HCT116 (cell line): ENCODE data around the gene COPG2. TPM values are rescaled to one million over a fixed set of nuclear protein-coding genes. Genes with fewer than 3 reads are reported as not detected.

ENCODE experiments used
- ATAC-seq: fragments of 200-7000 bp; cut with Tn5 transposase; 2 replicates; pipeline ENCODE4 v1.9.1; 2020; ENCODE audit warnings: mild to moderate bottlenecking, moderate library complexity
- BruUV-seq: library from RNA; stranded (reverse); fragments of 400-500 nt; replicated peaks from 2 replicates; lab custom pipeline; 2021; lab: Mats Ljungman, UMichigan
- CTCF ChIA-PET: fragments of 300-600 bp; sonication (Branson Sonifier 250); formaldehyde crosslinking; loops from one replicate; lab custom pipeline; 2021; ENCODE audit warnings: antibody characterized with exemption; lab: Charles Lee
- POLR2A ChIA-PET: fragments of 300-600, 350-600 bp; sonication (Branson Sonifier 250); formaldehyde crosslinking; loops from one replicate; lab custom pipeline; 2021; ENCODE audit warnings: antibody characterized with exemption; lab: Charles Lee
- RAD21 ChIA-PET, 2 experiments: fragments of 300-600 bp; sonication (Branson Sonifier 250); formaldehyde crosslinking; loops; one replicate each; lab custom pipeline; 2023; ENCODE audit warnings: low total read pairs in 2 of 2; ENCODE audit not compliant: uncharacterized antibody in 2 of 2, unreplicated experiment in 2 of 2, low non-redundant PET in 1 of 2; lab: Charles Lee
- DNase-seq: peaks from one replicate; pipeline ENCODE4 v3.0.0-alpha.2; 2010; ENCODE audit warnings: low read depth, low spot score
- H2AFZ ChIP-seq: fragments of 200-600 bp; shearing (Covaris generic), sonication (generic); 2 replicates; pipeline ENCODE4 v1.6.1; 2017; ENCODE audit warnings: low read depth, mixed run types, mixed read lengths, antibody characterized with exemption, low read length; ENCODE audit not compliant: poor library complexity, severe bottlenecking
- H3K27ac ChIP-seq: 2 replicates; pipeline ENCODE4 v1.5.1; 2012; ENCODE audit warnings: low read depth, low read length
- H3K27me3 ChIP-seq: fragments of 200-600 bp; sonication (generic); 2 replicates; pipeline ENCODE4 v1.6.1; 2016; ENCODE audit warnings: mixed run types, low read length, mixed read lengths; ENCODE audit not compliant: insufficient read depth
- H3K36me3 ChIP-seq, 2 experiments: fragments of 200-500 bp in 1 of 2; fragments of 200-600 bp in 1 of 2; sonication (Bioruptor generic) in 1 of 2; sonication (generic) in 1 of 2; 2 replicates each; pipeline versions ENCODE4 v1.5.1 to v1.6.1; 2014 to 2016; ENCODE audit warnings: low read length in 2 of 2, inconsistent platforms in 1 of 2, mixed read lengths in 1 of 2, mixed run types in 1 of 2; ENCODE audit not compliant: insufficient read depth in 2 of 2, control insufficient read depth in 1 of 2
- H3K4me1 ChIP-seq, 2 experiments: fragments of 200-600 bp in 1 of 2; sonication (generic) in 1 of 2; 2 replicates each; pipeline versions ENCODE4 v1.5.1 to v1.6.1; 2012 to 2017; ENCODE audit warnings: low read length in 2 of 2, inconsistent platforms in 1 of 2, mild to moderate bottlenecking in 1 of 2, mixed read lengths in 1 of 2, mixed run types in 1 of 2, moderate library complexity in 1 of 2; ENCODE audit not compliant: insufficient read depth in 2 of 2, control insufficient read depth in 1 of 2
- H3K4me2 ChIP-seq: fragments of 200-600 bp; sonication (generic); 2 replicates; pipeline ENCODE4 v1.6.1; 2017; ENCODE audit warnings: mixed run types, low read length, mixed read lengths
- H3K4me3 ChIP-seq, 2 experiments: fragments of 200-600 bp in 1 of 2; sonication (generic) in 1 of 2; replicated peaks in 1 of 2; 2 replicates each; pipeline ENCODE4 v1.5.1; 2011 to 2016; ENCODE audit warnings: low read length in 2 of 2, control low read depth in 1 of 2, low read depth in 1 of 2, mild to moderate bottlenecking in 1 of 2, mixed read lengths in 1 of 2, mixed run types in 1 of 2
- H3K79me2 ChIP-seq: fragments of 200-600 bp; sonication (generic); 2 replicates; pipeline ENCODE4 v1.6.1; 2017; ENCODE audit warnings: mild to moderate bottlenecking, mixed run types, low read length, moderate library complexity, mixed read lengths; ENCODE audit not compliant: insufficient read depth
- H3K9ac ChIP-seq: fragments of 200-600 bp; sonication (generic); 2 replicates; pipeline ENCODE4 v1.6.1; 2016; ENCODE audit warnings: low read length, mixed read lengths
- H3K9me2 ChIP-seq: fragments of 200-600 bp; sonication (generic), shearing (Covaris generic); 2 replicates; pipeline ENCODE4 v1.6.1; 2017; ENCODE audit warnings: mixed run types, mild to moderate bottlenecking, moderate library complexity; ENCODE audit not compliant: insufficient read depth
- H3K9me3 ChIP-seq, 2 experiments: fragments of 200-500 bp in 1 of 2; fragments of 200-600 bp in 1 of 2; sonication (Bioruptor generic) in 1 of 2; sonication (generic) in 1 of 2; 2 replicates each; pipeline ENCODE4 v1.6.1; 2014 to 2017; ENCODE audit warnings: low read length in 2 of 2, mixed read lengths in 2 of 2, inconsistent platforms in 1 of 2, low read depth in 1 of 2, mild to moderate bottlenecking in 1 of 2, mixed run types in 1 of 2, moderate library complexity in 1 of 2; ENCODE audit not compliant: control insufficient read depth in 1 of 2, insufficient read depth in 1 of 2
- H4K20me1 ChIP-seq: fragments of 200-600 bp; sonication (generic), shearing (Covaris generic); 2 replicates; pipeline ENCODE4 v1.6.1; 2017; ENCODE audit warnings: mixed run types, mild to moderate bottlenecking, moderate library complexity; ENCODE audit not compliant: insufficient read depth
- CBX3 ChIP-seq: IDR thresholded peaks from 2 replicates; pipeline ENCODE4 v1.6.1; 2012; ENCODE audit warnings: low read depth
- CEBPB ChIP-seq: IDR thresholded peaks from 2 replicates; pipeline ENCODE4 v1.6.1; 2012; ENCODE audit warnings: low read depth
- EZH2 ChIP-seq: fragments of 200-600 bp; sonication (generic); IDR thresholded peaks from 2 replicates; pipeline ENCODE4 v1.6.1; 2017; ENCODE audit warnings: antibody characterized with exemption, mixed run types
- EZH2phosphoT487 ChIP-seq: fragments of 200-600 bp; IDR thresholded peaks from 2 replicates; pipeline ENCODE4 v1.6.1; 2018; ENCODE audit warnings: antibody characterized with exemption, borderline replicate concordance
- FOSL1 ChIP-seq: IDR thresholded peaks from 2 replicates; pipeline ENCODE4 v1.6.1; 2012; ENCODE audit warnings: low read depth
- JUND ChIP-seq: IDR thresholded peaks from 2 replicates; pipeline ENCODE4 v1.6.1; 2012
- POLR2A ChIP-seq: IDR thresholded peaks from 2 replicates; pipeline ENCODE4 v1.7.0; 2011; ENCODE audit warnings: borderline replicate concordance; ENCODE audit not compliant: insufficient read depth, insufficient read length; ENCODE audit errors: extremely low read depth
- POLR2AphosphoS5 ChIP-seq: IDR thresholded peaks from 2 replicates; pipeline ENCODE4 v1.6.1; 2011; ENCODE audit warnings: mild to moderate bottlenecking, low read depth, low read length, moderate library complexity
- RAD21 ChIP-seq: IDR thresholded peaks from 2 replicates; pipeline ENCODE4 v1.6.1; 2012; ENCODE audit warnings: low read depth, mild to moderate bottlenecking
- SP1 ChIP-seq: IDR thresholded peaks from 2 replicates; pipeline ENCODE4 v1.6.1; 2012; ENCODE audit warnings: low read depth
- SRF ChIP-seq: IDR thresholded peaks from 2 replicates; pipeline ENCODE4 v1.6.1; 2012; ENCODE audit warnings: low read depth
- TCF7L2 ChIP-seq: IDR thresholded peaks from 2 replicates; pipeline ENCODE4 v1.7.0; 2011; ENCODE audit warnings: borderline replicate concordance, inconsistent platforms; ENCODE audit not compliant: insufficient read depth, insufficient read length; ENCODE audit errors: extremely low read depth
- ZFX ChIP-seq: fragments of 450-650 bp; IDR thresholded peaks from 2 replicates; pipeline ENCODE4 v1.6.1; 2017
- ZNF274 ChIP-seq: fragments of 200-500 bp; sonication (Bioruptor generic); IDR thresholded peaks from 2 replicates; pipeline ENCODE4 v1.6.1; 2014; ENCODE audit warnings: mild to moderate bottlenecking, low read depth, low read length, inconsistent platforms
- intact Hi-C: fragments of 100-400 bp; cut with micrococcal nuclease; formaldehyde crosslinking; loops from 2 replicates; pipeline ENCODE4 v1.10.0; 2022
- total RNA-seq: library from RNA; stranded (reverse); gene quantifications from one replicate; pipeline ENCODE4 v1.2.1, GENCODE V29; 2021; ENCODE audit not compliant: unreplicated experiment
- TF ChIP-seq, protein P1 (sequence below): IDR thresholded peaks from 2 replicates; pipeline ENCODE4 v1.6.1; 2012; ENCODE audit warnings: low read depth

COPG2 gene
- total RNA-seq, 1 experiment from 2014 or later = 31.0 TPM

DNA sequence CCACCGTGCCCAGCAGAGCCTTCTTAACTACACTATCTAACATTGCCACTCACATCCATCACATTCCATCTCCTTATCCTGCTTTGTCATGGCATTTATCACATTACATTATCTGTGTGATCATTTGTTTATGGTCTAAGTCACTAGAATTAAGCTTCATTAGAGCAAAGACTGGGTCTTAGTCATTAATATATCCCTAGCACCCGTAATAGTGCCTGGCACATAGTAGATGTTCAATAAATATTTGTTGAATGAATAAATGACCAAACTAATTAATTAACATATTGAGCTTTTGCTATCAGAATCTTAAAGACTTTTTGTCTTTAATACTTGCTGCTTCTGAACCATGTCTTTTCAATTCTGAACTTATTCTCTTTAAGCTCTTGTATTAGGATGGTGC, 5.9 kb upstream of the COPG2 start:
- ChIA-PET RAD21 (no interaction called here), CTCF (no interaction called here), POLR2A (no interaction called here)
- no peak for DNase-seq
- Histone ChIP-seq H3K9me3 (no peaks in the 10 kb centered on the region), H2AFZ (no peak overlapping the region), H3K9ac (no peak overlapping the region), H3K27me3 (no peaks in the 10 kb centered on the region), H3K4me2 (no peak overlapping the region), H3K4me3 (no peak overlapping the region), H3K9me2 (no peaks in the 10 kb centered on the region), H3K4me1 (peaks cover 0 to 5% of the 10 kb centered on the region in 2 experiments; a peak in 1 of 4 replicates), H4K20me1 (no peaks in the 10 kb centered on the region), H3K79me2 (no peaks in the 10 kb centered on the region), H3K27ac (no peak overlapping the region), H3K36me3 (no peaks in the 10 kb centered on the region)
- TF ChIP-seq RAD21 (no peak), CBX3 (no peak), ZFX (no peak), POLR2A (no peak), CEBPB (no peak), TCF7L2 (no peak), EZH2phosphoT487 (no peak), SP1 (no peak), POLR2AphosphoS5 (no peak), FOSL1 (no peak), SRF (no peak), ZNF274 (no peak), JUND (no peak), EZH2 (no peak)
- TF ChIP-seq, protein P1, sequence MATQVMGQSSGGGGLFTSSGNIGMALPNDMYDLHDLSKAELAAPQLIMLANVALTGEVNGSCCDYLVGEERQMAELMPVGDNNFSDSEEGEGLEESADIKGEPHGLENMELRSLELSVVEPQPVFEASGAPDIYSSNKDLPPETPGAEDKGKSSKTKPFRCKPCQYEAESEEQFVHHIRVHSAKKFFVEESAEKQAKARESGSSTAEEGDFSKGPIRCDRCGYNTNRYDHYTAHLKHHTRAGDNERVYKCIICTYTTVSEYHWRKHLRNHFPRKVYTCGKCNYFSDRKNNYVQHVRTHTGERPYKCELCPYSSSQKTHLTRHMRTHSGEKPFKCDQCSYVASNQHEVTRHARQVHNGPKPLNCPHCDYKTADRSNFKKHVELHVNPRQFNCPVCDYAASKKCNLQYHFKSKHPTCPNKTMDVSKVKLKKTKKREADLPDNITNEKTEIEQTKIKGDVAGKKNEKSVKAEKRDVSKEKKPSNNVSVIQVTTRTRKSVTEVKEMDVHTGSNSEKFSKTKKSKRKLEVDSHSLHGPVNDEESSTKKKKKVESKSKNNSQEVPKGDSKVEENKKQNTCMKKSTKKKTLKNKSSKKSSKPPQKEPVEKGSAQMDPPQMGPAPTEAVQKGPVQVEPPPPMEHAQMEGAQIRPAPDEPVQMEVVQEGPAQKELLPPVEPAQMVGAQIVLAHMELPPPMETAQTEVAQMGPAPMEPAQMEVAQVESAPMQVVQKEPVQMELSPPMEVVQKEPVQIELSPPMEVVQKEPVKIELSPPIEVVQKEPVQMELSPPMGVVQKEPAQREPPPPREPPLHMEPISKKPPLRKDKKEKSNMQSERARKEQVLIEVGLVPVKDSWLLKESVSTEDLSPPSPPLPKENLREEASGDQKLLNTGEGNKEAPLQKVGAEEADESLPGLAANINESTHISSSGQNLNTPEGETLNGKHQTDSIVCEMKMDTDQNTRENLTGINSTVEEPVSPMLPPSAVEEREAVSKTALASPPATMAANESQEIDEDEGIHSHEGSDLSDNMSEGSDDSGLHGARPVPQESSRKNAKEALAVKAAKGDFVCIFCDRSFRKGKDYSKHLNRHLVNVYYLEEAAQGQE = no peak
- no TSS peak for BruUV-seq
- ATAC-seq = no peak
- intact Hi-C loops = no loop called here
